GM12878 (cell line): ENCODE results near the gene LCORL. TPM values are rescaled to one million over a fixed set of nuclear protein-coding genes. Genes with fewer than 3 reads are reported as not detected.

Source experiments
- ATAC-seq: fragments of 200-7000 bp; cut with Tn5 transposase; 3 replicates; pipeline ENCODE4 v1.9.1; 2020; ENCODE audit warnings: mild to moderate bottlenecking, moderate library complexity
- BruUV-seq: library from RNA; stranded (reverse); fragments of 400-500 nt; replicated peaks from 2 replicates; lab custom pipeline; 2021; lab: Mats Ljungman, UMichigan
- CTCF ChIA-PET: fragments of 300-600 bp; sonication (Branson Sonifier 250); formaldehyde crosslinking; extraction: SDS; loops from one replicate; lab custom pipeline; 2021; ENCODE audit warnings: inconsistent platforms; lab: Yijun Ruan, JAX
- POLR2A ChIA-PET: fragments of 350-600 bp; formaldehyde crosslinking; extraction: SDS; loops from one replicate; lab custom pipeline; 2021; ENCODE audit warnings: inconsistent platforms; lab: Charles Lee
- RAD21 ChIA-PET: fragments of 300-600 bp; sonication (Branson Sonifier 250); formaldehyde crosslinking; loops from one replicate; lab custom pipeline; 2023; ENCODE audit warnings: antibody characterized with exemption; ENCODE audit not compliant: unreplicated experiment; lab: Charles Lee
- SMC1A ChIA-PET: fragments of 300-600 bp; sonication (Branson Sonifier 250); formaldehyde crosslinking; loops from one replicate; lab custom pipeline; 2023; ENCODE audit not compliant: unreplicated experiment, uncharacterized antibody; lab: Charles Lee
- DNase-seq: peaks from one replicate; pipeline ENCODE4 v3.0.0-alpha.2; 2011; ENCODE audit warnings: low read depth, low spot score
- FAIRE-seq: peaks from 3 replicates; lab custom pipeline; 2011; peaks lifted over from hg19 to GRCh38; lab: Jason Lieb, UNC
- H2AFZ ChIP-seq: 2 replicates; pipeline ENCODE4 v1.6.0; 2011; ENCODE audit warnings: low read depth, low read length, control low read depth; ENCODE audit not compliant: control insufficient read depth
- H3K27ac ChIP-seq: 2 replicates; pipeline ENCODE4 v1.5.1; 2011; ENCODE audit warnings: control low read depth; ENCODE audit not compliant: control insufficient read depth, insufficient read depth
- H3K27me3 ChIP-seq, 2 experiments: replicated peaks in 1 of 2; 2 replicates each; pipeline versions ENCODE4 v1.6.0 to v1.6.1; 2011; ENCODE audit warnings: low read length in 1 of 2; ENCODE audit not compliant: control insufficient read depth in 2 of 2, insufficient read depth in 2 of 2
- H3K36me3 ChIP-seq, 2 experiments: 2 replicates each; pipeline ENCODE4 v1.5.1; 2011; ENCODE audit warnings: low read length in 1 of 2; ENCODE audit not compliant: control insufficient read depth in 2 of 2, insufficient read depth in 2 of 2
- H3K4me1 ChIP-seq: 2 replicates; pipeline ENCODE4 v1.6.1; 2011; ENCODE audit warnings: mild to moderate bottlenecking, low read length, moderate library complexity, mixed read lengths; ENCODE audit not compliant: control insufficient read depth, insufficient read depth
- H3K4me2 ChIP-seq: 2 replicates; pipeline ENCODE4 v1.6.0; 2011; ENCODE audit warnings: control low read depth; ENCODE audit not compliant: control insufficient read depth, insufficient read depth
- H3K4me3 ChIP-seq: fragments of 200-600 bp; sonication (generic); 2 replicates; pipeline ENCODE4 v1.5.1; 2016
- H3K79me2 ChIP-seq: 2 replicates; pipeline ENCODE4 v1.6.0; 2011; ENCODE audit warnings: low read length; ENCODE audit not compliant: control insufficient read depth, insufficient read depth
- H3K9ac ChIP-seq: 2 replicates; pipeline ENCODE4 v1.8.0; 2011; ENCODE audit warnings: low read length, control low read depth, mixed read lengths; ENCODE audit not compliant: control insufficient read depth, insufficient read depth
- H3K9me3 ChIP-seq: replicated peaks from 3 replicates; pipeline ENCODE4 v1.5.1; 2011; ENCODE audit warnings: mild to moderate bottlenecking, low read length; ENCODE audit not compliant: control insufficient read depth, insufficient read depth
- H4K20me1 ChIP-seq: 2 replicates; pipeline ENCODE4 v1.6.0; 2011; ENCODE audit not compliant: control insufficient read depth, insufficient read depth
- ASH2L ChIP-seq: fragments of 300-600, 200-600 bp; sonication (generic); IDR thresholded peaks from 2 replicates; pipeline ENCODE4 v1.6.1; 2017; ENCODE audit warnings: low read depth, mild to moderate bottlenecking, borderline replicate concordance
- BMI1 ChIP-seq: fragments of 450-650 bp; IDR thresholded peaks from 2 replicates; pipeline ENCODE4 v1.6.1; 2016; ENCODE audit warnings: mild to moderate bottlenecking, moderate library complexity, borderline replicate concordance
- IKZF2 ChIP-seq, 2 experiments: fragments of 450-650 bp; IDR thresholded peaks; 2 replicates each; pipeline ENCODE4 v1.6.1; 2017; ENCODE audit warnings: mild to moderate bottlenecking in 2 of 2, moderate library complexity in 2 of 2
- IRF3 ChIP-seq: fragments of 450-650 bp; IDR thresholded peaks from 2 replicates; pipeline ENCODE4 v1.6.1; 2014; ENCODE audit warnings: mild to moderate bottlenecking
- MAX ChIP-seq: IDR thresholded peaks from 2 replicates; pipeline ENCODE4 v1.6.1; 2012; ENCODE audit warnings: low read depth, low read length, improper control_type of control experiment
- MEF2B ChIP-seq: fragments of 450-650 bp; IDR thresholded peaks from 2 replicates; pipeline ENCODE4 v1.6.1; 2018; ENCODE audit warnings: mild to moderate bottlenecking, moderate library complexity; ENCODE audit not compliant: partially characterized antibody, poor library complexity, severe bottlenecking
- NR2F1 ChIP-seq: fragments of 450-650 bp; conservative IDR thresholded peaks from 2 replicates; pipeline ENCODE4 v1.6.1; 2017; ENCODE audit warnings: mild to moderate bottlenecking
- POLR2AphosphoS5 ChIP-seq: IDR thresholded peaks from 2 replicates; pipeline ENCODE4 v1.6.1; 2011; ENCODE audit warnings: mild to moderate bottlenecking, low read length, inconsistent platforms
- RCOR1 ChIP-seq: conservative IDR thresholded peaks from 2 replicates; pipeline ENCODE4 v1.6.1; 2012; ENCODE audit warnings: low read depth, low read length, improper control_type of control experiment
- SMAD5 ChIP-seq: IDR thresholded peaks from 2 replicates; pipeline ENCODE4 v1.6.1; 2016; ENCODE audit warnings: antibody characterized with exemption, low read depth
- SREBF1 ChIP-seq: IDR thresholded peaks from 2 replicates; pipeline ENCODE4 v1.6.1; 2012; ENCODE audit warnings: mild to moderate bottlenecking, low read length
- USF1 ChIP-seq: IDR thresholded peaks from 2 replicates; pipeline ENCODE4 v1.6.1; 2011; ENCODE audit warnings: borderline replicate concordance, low read depth, mild to moderate bottlenecking, moderate library complexity, mixed read lengths, low read length; ENCODE audit not compliant: insufficient read depth; ENCODE audit errors: extremely low read length
- ZNF217 ChIP-seq: fragments of 450-650 bp; IDR thresholded peaks from 2 replicates; pipeline ENCODE4 v1.6.1; 2017; ENCODE audit warnings: antibody characterized with exemption, mild to moderate bottlenecking
- WGBS: methylation state at CpG from one replicate; pipeline ENCODE4 v1.1.6; 2016; ENCODE audit warnings: low lambda C conversion rate; ENCODE audit not compliant: insufficient replicate concordance, insufficient coverage; ENCODE audit errors: missing lambda C conversion rate; 5-methylcytosine and 5-hydroxymethylcytosine counted together
- in situ Hi-C: fragments of 300-500 bp; cut with MboI; formaldehyde crosslinking; loops from 9 replicates; pipeline ENCODE4 v1.14.3; 2018; ENCODE audit warnings: mixed read lengths
- intact Hi-C: fragments of 100-400 bp; cut with micrococcal nuclease; formaldehyde crosslinking; loops from one replicate; pipeline ENCODE4 v1.14.2; 2022; ENCODE audit not compliant: unreplicated experiment
- polyA plus RNA-seq, 11 experiments: library from polyadenylated mRNA; depleted of rRNA in 4 of 11; unstranded in 6 of 11; stranded (reverse) in 5 of 11; fragments of >200 nt; fragmentation: Nextera tagmentation in 4 of 11; fragmentation: Illumina TruSeq in 1 of 11; extraction: Ambion mirVana in 4 of 11; extraction: Trizol in 1 of 11; gene quantifications; 1 replicate in 1 of 11; 2 replicates in 10 of 11; pipeline versions ENCODE4 v1.2.1 to v1.2.3, GENCODE V29; 2011 to 2016; ENCODE audit warnings: inconsistent platforms in 2 of 11, missing spikeins in 2 of 11, low read depth in 1 of 11
- total RNA-seq, 4 experiments: library from RNA; depleted of rRNA in 3 of 4; stranded (reverse); fragments of >200 nt in 3 of 4; fragmentation: Illumina TruSeq in 1 of 4; extraction: Trizol in 1 of 4; gene quantifications; 2 replicates each; pipeline versions ENCODE4 v1.2.1 to v1.2.3, GENCODE V29; 2013 to 2021

LCORL gene
- total and polyA plus RNA-seq, 10 of the 15 experiments (the other 5 are each of a cell fraction or from before 2014, with no cell fraction given) = 2.2 to 9.8 (median 5.9) TPM

GRCh38 chr4:17997129-17997528 is 24.4 kb downstream of the LCORL start (continued):
- TF ChIP-seq IRF3 (no peak), MEF2B (no peak), ZNF217 (no peak), BMI1 (no peak), USF1 (no peak)

- H3K4me3 ChIP-seq = no peak overlapping the region
- no peak for ATAC-seq
Measured at GRCh38 chr4:17995165-17995564, 26.4 kb downstream of the LCORL start.

More at GRCh38 chr4:17995165-17995564, 26.4 kb downstream of the LCORL start:
- no peak for TF ChIP-seq IRF3
- no peak for TF ChIP-seq NR2F1
- no peak for TF ChIP-seq MAX
- no peak for TF ChIP-seq RCOR1
- TF ChIP-seq ASH2L = no peak
- TF ChIP-seq SREBF1 = no peak
- no peak for TF ChIP-seq IKZF2 (IDR thresholded peaks at IDR 0.05)
- no peak for TF ChIP-seq SMAD5
- TF ChIP-seq POLR2AphosphoS5 = no peak
- TF ChIP-seq, all 136 proteins: peak for 0
- ChIA-PET POLR2A (no interaction called here), CTCF (interaction anchor here (0.6 kb wide), 1 partner anchor 45 kb away, joined by 3 read pairs; no protein-coding TSS in a partner anchor), RAD21 (no interaction called here), SMC1A (no interaction called here)
- DNase-seq (no peak), FAIRE-seq (no peak)
- H2AFZ ChIP-seq = no peak overlapping the region
- WGBS = 100% methylated on average over 2 of the region's 2 CpGs
- no peaks in the 10 kb centered on the region for H3K4me1 ChIP-seq
- no peaks in the 10 kb centered on the region for H3K27me3 ChIP-seq
- no peaks in the 10 kb centered on the region for H3K36me3 ChIP-seq
- in situ Hi-C loops = no loop called here
- H3K27ac ChIP-seq = no peak overlapping the region
- intact Hi-C loops = no loop called here
- H4K20me1 ChIP-seq = no peaks in the 10 kb centered on the region
- BruUV-seq = no TSS peak
- peaks cover 8% of the 10 kb centered on the region for H3K79me2 ChIP-seq
- no peak overlapping the region for H3K4me2 ChIP-seq
- no peaks in the 10 kb centered on the region; the same call in none of the 3 replicates for H3K9me3 ChIP-seq
- H3K9ac ChIP-seq = no peak overlapping the region
